Thyroid gland (tissue), 4 donors: ENCODE results near the gene ATL2. TPM values are rescaled to one million over a fixed set of nuclear protein-coding genes. Genes with fewer than 3 reads are reported as not detected.

Experiments
- DNase-seq, 2 donors: peaks; one replicate each; pipeline ENCODE4 v3.0.0-alpha.2; 2019
- H3K27ac ChIP-seq, 3 donors: fragments of 200-600 bp; sonication (generic); 1 replicate in 2 of 3; 2 replicates in 1 of 3; pipeline ENCODE4 v1.5.1; 2016 to 2019; ENCODE audit warnings: mild to moderate bottlenecking in 1 of 3, moderate library complexity in 1 of 3
- H3K27me3 ChIP-seq: fragments of 200-600 bp; sonication (generic); one replicate; pipeline ENCODE4 v1.5.1; 2019
- H3K36me3 ChIP-seq, 2 donors: fragments of 200-600 bp; sonication (generic); one replicate each; pipeline ENCODE4 v1.5.1; 2016 to 2019
- H3K4me1 ChIP-seq, 2 donors: fragments of 200-600 bp; sonication (generic); one replicate each; pipeline ENCODE4 v1.5.1; 2017 to 2019
- H3K4me3 ChIP-seq, 3 donors: fragments of 200-600 bp; sonication (generic); replicated peaks in 1 of 3; 1 replicate in 2 of 3; 2 replicates in 1 of 3; pipeline ENCODE4 v1.5.1; 2016; ENCODE audit warnings: mild to moderate bottlenecking in 1 of 3
- H3K9me3 ChIP-seq: fragments of 200-600 bp; sonication (generic); one replicate; pipeline ENCODE4 v1.5.1; 2017
- CTCF ChIP-seq, 6 experiments: fragments of 200-600 bp in 3 of 6; fragments of 450-650 bp in 3 of 6; sonication (generic) in 3 of 6; IDR thresholded peaks; one replicate each; pipeline ENCODE4 v1.5.1; 2016 to 2019; ENCODE audit warnings: antibody characterized with exemption in 6 of 6, mild to moderate bottlenecking in 2 of 6, inconsistent platforms in 1 of 6, moderate library complexity in 1 of 6
- POLR2A ChIP-seq, 2 donors: fragments of 450-650 bp; IDR thresholded peaks; one replicate each; pipeline ENCODE4 v1.6.1; 2017; ENCODE audit warnings: antibody characterized with exemption in 2 of 2, mild to moderate bottlenecking in 2 of 2, moderate library complexity in 1 of 2
- WGBS, 2 donors: methylation state at CpG; one replicate each; pipeline ENCODE4 v1.1.5; 2017; 5-methylcytosine and 5-hydroxymethylcytosine counted together
- intact Hi-C: fragments of 100-400 bp; cut with DNase I; formaldehyde crosslinking; loops from one replicate; pipeline ENCODE4 v1.15.1; 2023
- total RNA-seq, 4 donors: library from RNA; depleted of rRNA; stranded (reverse); fragments of >200 nt; gene quantifications; one replicate each; pipeline ENCODE4 v1.2.3, GENCODE V29; 2016

Gene ATL2
- 100 to 1,000 TPM; 126 to 267 (median 146) TPM for total RNA-seq

GRCh38 chr2:38377050-38377828 lies at the start of gene ATL2:
Gene ATL2 (minus strand): TSS chr2:38377273. CDS start chr2:38377260, 13 bp downstream.
- no peaks in the 10 kb centered on the region for H3K27me3 ChIP-seq
- intact Hi-C loops, result loop anchor here (10.0 kb wide), 1 partner anchor 88 kb away; no protein-coding TSS in a partner anchor
- 0 to 1% methylated on average over 21 to 39 of the region's 73 CpGs for WGBS, 2 donors
- H3K9me3 ChIP-seq, result no peaks in the 10 kb centered on the region
- DNase-seq, result peak; percentile 96 to 97
- H3K36me3 ChIP-seq, result no peaks in the 10 kb centered on the region
- no peak for TF ChIP-seq CTCF (IDR thresholded peaks at IDR 0.05)
- TF ChIP-seq POLR2A (IDR thresholded peaks at IDR 0.05), result peak; percentile 84 to 96
- H3K4me1 ChIP-seq, result peaks cover 14 to 31% of the 10 kb centered on the region in 2 donors
- peak within 1 kb of the TSS; percentile 74 to 91 (median 84) for H3K4me3 ChIP-seq
- peak within 1 kb of the TSS; percentile 97 to 99 (median 98) for H3K27ac ChIP-seq

GRCh38 chr2:38423763-38424162 lies 46.7 kb upstream of the ATL2 start:
- peaks cover 24 to 32% of the 10 kb centered on the region in 2 donors for H3K4me1 ChIP-seq
- WGBS, 2 donors, result 59 to 74% methylated on average over 3 of the region's 3 CpGs
- no peak for DNase-seq
- no peaks in the 10 kb centered on the region for H3K27me3 ChIP-seq
- no peaks in the 10 kb centered on the region for H3K9me3 ChIP-seq
- intact Hi-C loops, result no loop called here
- H3K4me3 ChIP-seq, result no peak overlapping the region
- no peaks in the 10 kb centered on the region for H3K36me3 ChIP-seq
- no peak overlapping the region for H3K27ac ChIP-seq
- TF ChIP-seq POLR2A (IDR thresholded peaks at IDR 0.05), result no peak
- no peak for TF ChIP-seq CTCF (IDR thresholded peaks at IDR 0.05)

GRCh38 chr2:38421274-38422056 lies 44.4 kb upstream of the ATL2 start:
- peak overlapping the region; percentile 65 to 74 (median 66) for H3K27ac ChIP-seq
- peaks cover 29 to 40% of the 10 kb centered on the region in 2 donors for H3K4me1 ChIP-seq
- peak; percentile 84 to 89 for DNase-seq
- 35 to 42% methylated on average over 11 of the region's 11 CpGs for WGBS, 2 donors
- no peak for TF ChIP-seq POLR2A (IDR thresholded peaks at IDR 0.05)
- no peak for TF ChIP-seq CTCF (IDR thresholded peaks at IDR 0.05)
- no peaks in the 10 kb centered on the region for H3K27me3 ChIP-seq
- no peaks in the 10 kb centered on the region for H3K9me3 ChIP-seq
- intact Hi-C loops, result no loop called here
- no peak overlapping the region for H3K4me3 ChIP-seq
- no peaks in the 10 kb centered on the region for H3K36me3 ChIP-seq

GRCh38 chr2:38419499-38419898 lies 42.4 kb upstream of the ATL2 start:
- Histone ChIP-seq H3K27me3 (no peaks in the 10 kb centered on the region), H3K4me3 (no peak overlapping the region), H3K4me1 (peaks cover 36 to 48% of the 10 kb centered on the region in 2 donors), H3K36me3 (no peaks in the 10 kb centered on the region), H3K27ac (no peak overlapping the region), H3K9me3 (no peaks in the 10 kb centered on the region)
- TF ChIP-seq CTCF (IDR thresholded peaks at IDR 0.05) (no peak), POLR2A (IDR thresholded peaks at IDR 0.05) (no peak)
- DNase-seq, result no peak
- intact Hi-C loops, result no loop called here
- 76 to 80% methylated on average over 5 of the region's 5 CpGs for WGBS, 2 donors
